Measurements from ENCODE around the gene FHOD3. TPM values are rescaled to one million over a fixed set of nuclear protein-coding genes. Genes with fewer than 3 reads are reported as not detected.

FHOD3 gene
- total RNA-seq, 1 experiment from 2014 or later, result 10.6 TPM

- TF ChIP-seq CTCF (conservative IDR thresholded peaks at IDR 0.05) (no peak), EZH2 (IDR thresholded peaks at IDR 0.05; ENCODE audit: low read depth) (no peak)
- no peak overlapping the region for H3K4me2 ChIP-seq
These were observed 375.9 kb downstream of the FHOD3 start for GRCh38 chr18:36673452-36673851.

GRCh38 chr18:36675076-36675475 lies 377.6 kb downstream of the FHOD3 start:
- H3K27me3 ChIP-seq (ENCODE audit: insufficient read depth, low read depth), result no peaks in the 10 kb centered on the region
- CTCF ChIA-PET, result no interaction called here

More at GRCh38 chr18:36673452-36673851, 375.9 kb downstream of the FHOD3 start:
- DNase-seq, result no peak
- ChIA-PET POLR2A (ENCODE audit: unreplicated experiment) (no interaction called here), CTCF (no interaction called here)
- H4K20me1 ChIP-seq (ENCODE audit: insufficient read depth), result no peaks in the 10 kb centered on the region
- H3K9me3 ChIP-seq (ENCODE audit: insufficient read depth, low read depth), result no peaks in the 10 kb centered on the region
- intact Hi-C loops (cut with micrococcal nuclease; ENCODE audit: unreplicated experiment), result no loop called here
- H3K9me2 ChIP-seq (ENCODE audit: insufficient read depth), result no peaks in the 10 kb centered on the region
- no peaks in the 10 kb centered on the region for H3K27me3 ChIP-seq (ENCODE audit: insufficient read depth, low read depth)
- H3K4me3 ChIP-seq, result no peak overlapping the region
- H3K4me1 ChIP-seq (replicated peaks; ENCODE audit: insufficient read depth), result peaks cover 11% of the 10 kb centered on the region
- no peaks in the 10 kb centered on the region for H3K79me2 ChIP-seq (ENCODE audit: low read depth)
- BruUV-seq (replicated peaks), result no TSS peak
- no peaks in the 10 kb centered on the region for H3F3A ChIP-seq (ENCODE audit: insufficient read depth, low read depth)
- H3K36me3 ChIP-seq (ENCODE audit: low read depth), result no peaks in the 10 kb centered on the region
- H3K27ac ChIP-seq, result no peak overlapping the region
- H2AFZ ChIP-seq, result no peak overlapping the region

GRCh38 chr18:36675542-36675941 lies 378.0 kb downstream of the FHOD3 start:
- Histone ChIP-seq H2AFZ (no peak overlapping the region), H3K27me3 (ENCODE audit: insufficient read depth, low read depth) (no peaks in the 10 kb centered on the region), H3K79me2 (ENCODE audit: low read depth) (no peaks in the 10 kb centered on the region), H3K9me2 (ENCODE audit: insufficient read depth) (no peaks in the 10 kb centered on the region), H3K4me1 (replicated peaks; ENCODE audit: insufficient read depth) (peaks cover 11% of the 10 kb centered on the region), H3K36me3 (ENCODE audit: low read depth) (no peaks in the 10 kb centered on the region), H4K20me1 (ENCODE audit: insufficient read depth) (no peaks in the 10 kb centered on the region), H3K4me3 (no peak overlapping the region), H3K9me3 (ENCODE audit: insufficient read depth, low read depth) (no peaks in the 10 kb centered on the region), H3K27ac (no peak overlapping the region), H3F3A (ENCODE audit: insufficient read depth, low read depth) (no peaks in the 10 kb centered on the region), H3K4me2 (no peak overlapping the region)
- intact Hi-C loops (cut with micrococcal nuclease; ENCODE audit: unreplicated experiment), result no loop called here
- no peak for DNase-seq
- no TSS peak for BruUV-seq (replicated peaks)
- CTCF ChIA-PET, result no interaction called here
- POLR2A ChIA-PET (ENCODE audit: unreplicated experiment), result no interaction called here
- no peak for TF ChIP-seq CTCF (conservative IDR thresholded peaks at IDR 0.05)
- TF ChIP-seq EZH2 (IDR thresholded peaks at IDR 0.05; ENCODE audit: low read depth), result no peak

More at GRCh38 chr18:36675076-36675475, 377.6 kb downstream of the FHOD3 start:
- POLR2A ChIA-PET (ENCODE audit: unreplicated experiment), result no interaction called here
- no peaks in the 10 kb centered on the region for H4K20me1 ChIP-seq (ENCODE audit: insufficient read depth)
- H3K79me2 ChIP-seq (ENCODE audit: low read depth), result no peaks in the 10 kb centered on the region
- no peak overlapping the region for H3K4me3 ChIP-seq
- TF ChIP-seq CTCF (conservative IDR thresholded peaks at IDR 0.05) (no peak), EZH2 (IDR thresholded peaks at IDR 0.05; ENCODE audit: low read depth) (no peak)
- no peak for DNase-seq
- H3K4me2 ChIP-seq, result no peak overlapping the region
- no peaks in the 10 kb centered on the region for H3K36me3 ChIP-seq (ENCODE audit: low read depth)
- no peaks in the 10 kb centered on the region for H3K9me2 ChIP-seq (ENCODE audit: insufficient read depth)
- BruUV-seq (replicated peaks), result no TSS peak
- H3F3A ChIP-seq (ENCODE audit: insufficient read depth, low read depth), result no peaks in the 10 kb centered on the region
- no peak overlapping the region for H2AFZ ChIP-seq
- H3K4me1 ChIP-seq (replicated peaks; ENCODE audit: insufficient read depth), result peaks cover 11% of the 10 kb centered on the region
- intact Hi-C loops (cut with micrococcal nuclease; ENCODE audit: unreplicated experiment), result no loop called here
- no peaks in the 10 kb centered on the region for H3K9me3 ChIP-seq (ENCODE audit: insufficient read depth, low read depth)
- no peak overlapping the region for H3K27ac ChIP-seq

Data from PC-9 (cell line).